GM06990 (cell line): Measurements from ENCODE around the gene PAGR1.
"Not testable (repeated sequence)": the region's sequence is repeated elsewhere in the genome, so short reads cannot be mapped to it uniquely, and the experiment has no call there.

ENCODE experiments used
- DNase-seq: peaks from one replicate; pipeline ENCODE4 v3.0.0-alpha.2; 2011; ENCODE audit not compliant: insufficient read length; ENCODE audit errors: extremely low read depth
- H3K27me3 ChIP-seq: replicated peaks from 2 replicates; pipeline ENCODE4 v1.6.0; 2011; ENCODE audit warnings: low read length; ENCODE audit not compliant: control insufficient read depth, insufficient read depth
- H3K36me3 ChIP-seq: 2 replicates; pipeline ENCODE4 v1.5.1; 2011; ENCODE audit warnings: low read length; ENCODE audit not compliant: control insufficient read depth, insufficient read depth
- H3K4me3 ChIP-seq: replicated peaks from 2 replicates; pipeline ENCODE4 v1.5.1; 2011; ENCODE audit warnings: low read depth, mild to moderate bottlenecking, control low read depth, low read length
- CTCF ChIP-seq: IDR thresholded peaks from 2 replicates; pipeline ENCODE4 v1.5.1; 2011; ENCODE audit warnings: low read length, control low read depth, mild to moderate bottlenecking, inconsistent platforms; ENCODE audit not compliant: insufficient read depth, poor library complexity, severe bottlenecking

The PAGR1 gene

DNA sequence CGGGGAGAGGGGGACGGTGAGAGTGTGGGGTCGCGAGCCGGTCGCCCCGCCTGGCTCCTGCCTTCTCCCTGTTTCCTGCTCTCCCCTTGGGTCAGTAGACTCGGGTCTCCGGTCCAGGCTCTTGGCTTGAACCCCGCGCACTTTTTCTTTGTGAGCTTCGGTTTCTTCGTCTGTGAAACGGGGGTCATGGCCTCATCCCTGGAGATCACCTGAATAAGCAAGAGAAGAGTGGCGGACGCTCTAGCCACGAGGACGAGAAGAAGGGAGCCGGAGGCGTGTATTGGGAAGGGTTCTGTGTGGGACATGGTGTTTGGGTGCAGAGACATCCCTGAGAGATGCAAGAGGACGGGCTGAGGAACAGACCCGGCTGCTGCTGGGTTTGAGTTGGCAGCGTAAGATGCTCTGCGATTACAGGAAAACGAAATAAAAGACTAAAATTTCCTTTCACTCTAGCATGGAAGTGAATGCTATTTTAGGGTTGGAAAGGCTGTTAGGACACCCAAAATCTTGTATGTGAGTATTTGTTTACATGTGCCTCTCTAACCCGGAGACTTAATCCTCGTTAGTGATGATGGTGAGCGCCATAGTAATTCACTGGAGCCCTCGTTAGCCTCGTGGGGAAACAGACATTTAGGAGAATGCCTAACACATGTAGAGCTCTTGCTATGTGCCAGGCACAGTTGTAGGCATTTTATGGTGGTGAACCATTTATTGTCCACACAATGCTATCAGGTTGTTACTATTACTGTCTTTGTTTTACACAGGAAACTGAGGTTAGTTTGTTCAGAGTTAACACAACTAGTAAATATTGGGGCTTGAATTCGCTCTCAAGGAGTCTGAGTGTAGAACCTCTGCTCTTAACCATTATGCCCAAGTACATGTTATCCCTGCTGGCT is 24.8 kb upstream of the PAGR1 start:
- H3K27me3 ChIP-seq, result no peaks in the 10 kb centered on the region
- H3K4me3 ChIP-seq, result peak overlapping the region; percentile 82
- TF ChIP-seq CTCF, result no peak
- H3K36me3 ChIP-seq, result peaks cover 3% of the 10 kb centered on the region
- DNase-seq, result no peak

DNA sequence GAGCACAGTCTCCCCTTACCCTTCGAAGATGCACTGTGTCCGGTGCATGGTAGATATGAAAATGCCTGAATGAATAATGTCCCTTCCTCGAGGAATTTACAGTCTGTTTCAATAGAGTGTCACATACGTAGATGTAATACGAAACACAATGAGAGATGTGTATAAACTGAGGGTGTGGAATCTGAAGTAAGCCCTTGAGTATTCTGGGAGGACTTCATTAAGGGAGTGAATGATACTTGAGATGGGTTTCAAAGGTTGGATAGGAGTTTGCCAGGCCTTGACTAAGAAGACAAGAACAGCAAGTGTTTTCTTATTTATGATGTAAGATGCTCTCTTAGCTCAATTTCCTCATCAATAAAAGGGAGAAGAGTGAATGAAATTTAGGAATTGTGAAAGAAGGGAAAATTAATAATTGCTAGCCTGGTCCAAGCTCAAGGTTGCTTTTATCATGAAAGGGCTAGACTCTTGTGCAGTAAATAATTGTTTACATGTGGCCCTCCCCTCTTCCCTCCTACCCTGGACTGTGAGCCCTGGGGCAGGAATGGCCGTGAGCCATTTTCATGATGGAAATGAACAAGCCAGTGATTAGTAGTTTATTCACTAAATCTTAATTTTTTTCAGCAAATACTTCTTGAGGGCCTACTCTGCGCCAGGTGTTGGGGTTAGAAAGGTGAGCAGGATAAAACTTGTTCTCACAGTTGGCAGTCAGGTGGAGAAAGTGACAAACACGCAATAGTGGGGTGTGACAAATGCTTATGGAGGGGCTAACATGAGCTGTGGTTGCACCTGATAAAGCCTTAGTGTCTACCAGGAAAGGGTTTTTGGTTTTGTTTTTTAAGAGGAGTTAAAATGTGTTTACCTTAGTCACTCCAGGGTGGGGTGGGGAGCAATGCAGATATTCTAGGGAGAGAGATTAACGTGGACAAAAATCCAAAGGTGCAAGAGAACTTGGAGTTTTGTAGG is 23.8 kb upstream of the PAGR1 start:
- DNase-seq, result no peak
- TF ChIP-seq CTCF, result no peak
- Histone ChIP-seq H3K27me3 (no peaks in the 10 kb centered on the region), H3K4me3 (peak overlapping the region; percentile 82), H3K36me3 (peaks cover 10% of the 10 kb centered on the region)

DNA sequence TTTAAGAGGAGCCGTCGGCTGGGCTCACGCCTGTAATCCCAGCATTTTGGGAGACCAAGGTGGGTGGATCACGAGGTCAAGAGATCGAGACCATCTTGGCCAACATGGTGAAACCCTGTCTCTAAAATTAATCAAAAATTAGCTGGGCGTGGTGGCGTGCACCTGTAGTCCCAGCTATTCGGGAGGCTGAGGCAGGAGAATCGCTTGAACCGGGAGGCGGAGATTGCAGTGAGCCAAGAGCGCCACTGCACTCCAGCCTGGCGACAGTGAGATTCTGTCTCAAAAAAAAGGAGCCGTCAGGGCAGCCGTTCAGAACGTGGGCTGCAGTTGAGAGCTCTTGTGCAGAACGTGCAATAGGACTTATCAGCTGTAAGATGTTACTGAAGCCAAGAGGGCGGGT is 22.8 kb upstream of the PAGR1 start:
- not testable (repeated sequence) for DNase-seq, H3K27me3 ChIP-seq, H3K4me3 ChIP-seq
- peaks cover 15% of the 10 kb centered on the region for H3K36me3 ChIP-seq

- no peak for DNase-seq
- no peak overlapping the region for H3K4me3 ChIP-seq
- H3K36me3 ChIP-seq, result peaks cover 26% of the 10 kb centered on the region
- no peaks in the 10 kb centered on the region for H3K27me3 ChIP-seq
- TF ChIP-seq CTCF, result no peak
These were observed 21.7 kb upstream of the PAGR1 start for GRCh38 chr16:29794231-29794710.

DNA sequence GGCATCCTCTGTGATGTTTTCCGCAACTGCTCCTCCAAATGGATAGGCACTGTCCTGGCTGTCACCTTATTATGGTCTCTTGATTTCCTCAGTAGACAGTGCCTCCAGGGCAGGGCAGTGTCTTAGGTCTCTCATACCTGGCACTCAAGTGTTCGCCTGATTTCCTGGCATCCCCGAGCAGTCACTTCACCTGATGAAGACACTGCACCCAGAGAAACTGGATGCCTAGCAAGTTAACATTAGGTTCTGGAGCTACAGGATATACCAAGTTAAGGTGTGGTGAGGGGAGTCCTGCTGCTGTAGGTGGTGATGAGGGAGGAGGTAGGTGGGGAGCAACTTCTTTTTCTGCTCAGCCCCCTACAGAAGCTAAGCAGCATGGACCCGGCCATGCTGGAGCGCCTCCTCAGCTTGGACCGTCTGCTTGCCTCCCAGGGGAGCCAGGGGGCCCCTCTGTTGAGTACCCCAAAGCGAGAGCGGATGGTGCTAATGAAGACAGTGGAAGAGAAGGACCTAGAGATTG is 13.5 kb upstream of the PAGR1 start:
- no peak for TF ChIP-seq CTCF
- no peak overlapping the region for H3K4me3 ChIP-seq
- peaks cover 29% of the 10 kb centered on the region for H3K36me3 ChIP-seq
- no peaks in the 10 kb centered on the region for H3K27me3 ChIP-seq
- DNase-seq, result no peak
